Right renal pelvis (tissue), 4 donors: ENCODE results near the gene SCRN1. TPM values are rescaled to one million over a fixed set of nuclear protein-coding genes. Genes with fewer than 3 reads are reported as not detected.
"Not testable (repeated sequence)": the region's sequence is repeated elsewhere in the genome, so short reads cannot be mapped to it uniquely, and the experiment has no call there.

Source experiments
- DNase-seq, 4 donors: peaks; one replicate each; pipeline ENCODE4 v3.0.0-alpha.2; 2013; ENCODE audit warnings: low read depth in 4 of 4, low spot score in 3 of 4, missing footprints in 1 of 4
- polyA plus RNA-seq, 4 donors: library from polyadenylated mRNA; unstranded; fragments of 120-200 nt; gene quantifications; one replicate each; pipeline ENCODE4 v1.2.1, GENCODE V29; 2013; ENCODE audit not compliant: insufficient read length in 4 of 4

Gene SCRN1
- polyA plus RNA-seq, 4 donors: 60.7 to 71.0 (median 67.1) TPM

GRCh38 chr7:29894256-29894655, 95.3 kb downstream of the SCRN1 start:
- DNase-seq: no peak

DNA sequence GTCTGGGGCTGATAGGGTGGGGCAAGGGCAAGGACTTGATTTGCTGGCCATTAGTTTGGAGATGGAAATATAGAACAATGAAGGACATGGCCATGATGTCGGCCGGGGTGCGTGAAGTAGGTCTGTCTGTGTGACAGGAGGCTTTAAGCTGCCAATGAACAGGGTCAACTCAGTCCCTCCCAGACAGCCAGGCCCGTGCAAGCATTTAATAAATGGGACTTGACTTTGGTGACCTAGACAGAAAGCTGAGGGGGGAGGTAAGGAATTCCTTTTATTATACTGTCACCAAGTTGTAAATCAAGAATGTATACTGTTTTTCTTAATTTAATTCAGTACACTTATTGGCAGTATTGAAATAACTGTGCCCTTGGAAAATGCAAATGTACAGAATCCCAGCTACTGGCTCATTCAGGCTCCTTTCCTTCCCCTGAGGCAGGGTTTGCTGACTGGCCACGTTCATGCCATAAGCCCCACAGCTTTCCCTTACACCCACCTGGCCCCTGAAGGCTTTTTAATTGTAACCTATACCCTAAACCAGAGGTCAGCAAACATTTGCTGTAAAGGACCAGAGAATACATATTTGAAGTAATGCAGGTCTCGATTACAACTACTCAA, 96.1 kb downstream of the SCRN1 start:
- DNase-seq: no peak

GRCh38 chr7:29892231-29892630, 97.4 kb downstream of the SCRN1 start:
- no peak for DNase-seq

DNA sequence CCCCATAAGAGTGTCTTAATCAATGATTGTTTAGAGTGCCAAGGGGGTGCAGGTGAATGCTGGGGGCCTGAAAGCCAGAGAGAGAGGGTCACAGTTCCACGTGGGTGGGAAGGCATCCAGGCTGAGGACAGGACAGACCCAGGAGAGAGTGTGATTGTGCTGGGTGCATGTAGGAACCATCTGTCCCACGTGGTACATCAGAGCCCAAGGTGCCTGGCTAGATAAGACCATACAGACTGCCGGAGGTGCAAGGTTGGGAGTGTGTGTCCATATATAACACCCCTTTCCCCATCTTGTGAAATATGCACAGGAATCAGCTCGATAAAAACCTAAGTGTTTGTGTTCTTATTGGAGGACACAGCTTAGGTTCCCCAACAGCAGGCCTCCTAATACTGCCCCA, 97.8 kb downstream of the SCRN1 start:
- no peak for DNase-seq

- not testable (repeated sequence) for DNase-seq
Measured at GRCh38 chr7:29890786-29891185, 98.8 kb downstream of the SCRN1 start.

GRCh38 chr7:29890251-29890650, 99.3 kb downstream of the SCRN1 start:
- no peak for DNase-seq

GRCh38 chr7:29889288-29889687, 100.3 kb downstream of the SCRN1 start:
- DNase-seq: no peak

GRCh38 chr7:29888006-29888405, 101.6 kb downstream of the SCRN1 start:
- no peak for DNase-seq

DNA sequence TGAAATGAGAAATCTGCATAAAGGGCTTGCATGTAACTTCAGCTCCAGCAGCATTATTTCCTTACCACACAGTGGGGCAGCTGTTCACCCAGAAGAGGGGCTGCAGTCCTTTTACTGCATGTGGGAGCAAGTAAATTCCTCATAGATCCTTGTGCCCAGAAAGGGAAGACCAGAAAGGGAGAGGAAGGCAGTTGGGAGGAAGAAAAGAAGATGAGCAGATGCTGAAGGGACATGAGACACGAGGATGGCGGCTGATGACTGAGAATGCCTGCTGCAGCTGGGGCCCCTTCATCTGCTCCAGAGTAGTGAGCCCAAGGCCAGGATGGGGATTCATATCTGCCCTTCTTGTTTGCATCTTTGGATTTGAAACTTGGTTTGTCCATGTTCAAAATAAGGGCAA, 102.8 kb downstream of the SCRN1 start:
- no peak for DNase-seq

- DNase-seq: no peak
Measured at GRCh38 chr7:29885626-29886025, 104.0 kb downstream of the SCRN1 start.

- no peak for DNase-seq
Measured at GRCh38 chr7:29884399-29885272, 105.0 kb downstream of the SCRN1 start.

DNA sequence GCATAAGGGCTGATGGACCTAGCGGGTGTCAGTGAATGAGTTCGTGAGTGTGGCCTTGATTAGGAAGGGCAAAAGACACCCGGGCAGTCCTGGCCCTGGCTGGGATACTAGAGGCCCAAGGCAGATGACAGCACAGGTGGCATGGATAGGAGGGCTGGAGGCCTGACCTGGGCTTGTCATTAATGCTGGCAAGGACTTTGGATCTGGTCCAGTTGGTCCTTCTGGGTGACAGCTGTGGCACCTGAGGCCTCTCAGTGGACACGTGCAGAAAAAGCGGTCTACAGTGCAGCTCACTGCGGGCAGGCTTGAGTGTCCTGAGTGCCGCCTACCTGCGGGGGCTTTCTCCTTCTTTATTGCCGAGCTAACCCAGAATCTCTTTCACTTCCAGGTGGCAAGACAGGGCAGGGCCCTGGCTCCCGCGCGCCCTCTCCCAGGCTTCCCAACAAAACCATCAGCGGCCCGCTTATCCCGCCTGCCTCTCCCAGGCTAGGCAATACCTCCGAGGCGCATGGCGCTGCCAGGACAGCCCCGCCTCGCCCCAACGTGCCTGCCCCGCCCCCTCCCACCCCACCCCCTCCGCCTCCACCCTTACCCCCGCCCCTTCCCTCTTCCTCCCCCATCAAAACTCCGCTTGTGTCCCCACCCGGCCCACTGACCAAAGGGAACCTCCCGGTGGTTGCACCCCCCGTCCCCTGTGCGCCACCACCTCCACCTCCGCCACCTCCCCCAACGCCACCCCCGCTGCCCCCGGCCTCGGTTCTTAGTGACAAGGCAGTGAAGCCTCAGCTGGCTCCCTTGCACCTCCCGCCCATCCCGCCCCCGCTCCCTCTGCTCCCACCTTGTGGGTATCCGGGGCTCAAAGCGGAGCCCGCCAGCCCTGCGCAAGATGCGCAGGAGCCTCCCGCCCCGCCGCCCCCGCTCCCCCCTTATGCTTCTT, 105.9 kb downstream of the SCRN1 start:
- no peak for DNase-seq

- no peak for DNase-seq
Measured at GRCh38 chr7:29882481-29882880, 107.1 kb downstream of the SCRN1 start.

DNA sequence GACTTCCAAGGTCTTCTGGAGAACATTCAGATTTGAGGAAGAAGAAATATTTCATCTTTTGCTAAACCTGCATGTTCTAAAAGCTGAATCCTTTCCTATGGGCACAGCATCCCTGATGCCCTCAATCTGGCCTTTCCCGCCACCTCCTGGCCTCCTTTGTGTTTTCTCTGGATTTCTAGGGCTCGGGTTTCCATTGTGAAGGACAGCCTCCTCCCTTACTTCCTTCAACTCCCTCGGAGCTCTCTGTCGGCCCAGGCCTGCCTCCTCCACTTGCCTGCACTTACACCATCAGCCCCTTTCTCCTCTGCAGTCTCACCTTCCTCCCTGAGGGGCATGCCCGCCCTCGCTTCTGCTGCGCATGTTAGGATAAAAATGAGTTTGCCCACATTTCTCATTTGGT, 107.9 kb downstream of the SCRN1 start:
- no peak for DNase-seq

DNA sequence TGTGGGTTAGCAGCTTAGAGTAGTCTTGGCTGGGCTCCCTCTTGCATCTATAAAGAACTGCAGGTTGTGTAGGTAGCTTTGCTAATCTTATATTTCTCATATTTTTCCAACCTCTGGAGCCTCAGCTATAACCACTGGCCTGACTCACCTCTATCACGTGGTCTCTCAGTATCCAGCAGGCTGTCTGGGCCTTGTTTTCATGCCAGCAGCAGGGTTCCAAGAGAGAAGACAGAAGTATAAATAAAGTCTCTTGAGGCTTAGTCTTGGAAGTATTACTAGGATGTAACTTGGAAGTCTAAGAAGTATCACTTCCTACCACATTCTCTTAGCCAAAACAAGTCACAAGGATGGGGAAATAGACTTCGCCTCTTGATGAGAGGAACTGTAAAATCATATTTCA, 110.0 kb downstream of the SCRN1 start:
- no peak for DNase-seq

DNA sequence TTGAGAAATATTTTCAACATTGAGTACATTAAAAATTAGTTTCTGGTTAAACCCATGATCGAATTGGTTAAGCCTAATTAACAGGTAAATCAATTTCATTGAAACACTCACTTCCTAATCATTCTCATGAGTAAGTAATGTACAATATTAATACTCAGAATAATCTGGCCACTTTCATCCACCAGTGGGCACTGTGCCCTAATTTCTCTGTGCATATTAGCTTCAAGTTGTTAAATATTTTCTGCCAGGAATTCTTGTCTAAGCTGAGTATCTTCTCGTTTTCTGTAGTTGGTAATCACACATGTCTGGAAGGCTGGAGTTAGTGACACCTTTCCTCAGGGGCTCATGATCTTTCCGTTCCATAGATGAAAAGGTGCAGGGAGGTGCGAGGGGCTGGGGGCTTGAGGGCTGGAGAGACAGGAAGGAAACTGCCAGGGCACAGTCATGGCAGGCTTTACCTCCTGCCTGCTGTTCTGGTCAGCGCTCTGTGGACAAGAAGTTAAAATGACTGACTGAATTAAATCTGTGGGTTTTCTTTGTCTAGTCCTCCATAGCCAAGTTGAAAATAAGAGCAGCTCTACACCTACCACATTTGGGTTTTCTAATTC, 111.4 kb downstream of the SCRN1 start:
- no peak for DNase-seq

- DNase-seq: no peak
Measured at GRCh38 chr7:29877196-29877595, 112.4 kb downstream of the SCRN1 start.

- no peak for DNase-seq
Measured at GRCh38 chr7:29875741-29876140, 113.9 kb downstream of the SCRN1 start.

- DNase-seq: no peak
Measured at GRCh38 chr7:29873644-29874294, 115.8 kb downstream of the SCRN1 start.

- no peak for DNase-seq
Measured at GRCh38 chr7:29871787-29872398, 117.7 kb downstream of the SCRN1 start.
